Activated CD8-positive, alpha-beta T cell treated with anti-CD3 and anti-CD28 coated beads for 36 hours (primary cell): ENCODE data around the gene VAMP1. TPM values are rescaled to one million over a fixed set of nuclear protein-coding genes. Genes with fewer than 3 reads are reported as not detected.

ENCODE experiments used
- ATAC-seq: fragments of 200-7000 bp; cut with Tn5 transposase; one replicate; pipeline ENCODE4 v1.10.0; 2021; ENCODE audit warnings: mild to moderate bottlenecking, moderate library complexity
- CTCF ChIA-PET: fragments of 350-600 bp; sonication (Branson Sonifier 250); formaldehyde crosslinking; loops from one replicate; lab custom pipeline; 2021; ENCODE audit warnings: antibody characterized with exemption; lab: Charles Lee
- POLR2A ChIA-PET: fragments of 350-600 bp; sonication (Branson Sonifier 250); formaldehyde crosslinking; loops from one replicate; lab custom pipeline; 2021; ENCODE audit warnings: antibody characterized with exemption; lab: Charles Lee
- DNase-seq: peaks from one replicate; pipeline ENCODE4 v3.0.0-alpha.2; 2020
- H3K27ac Mint-ChIP-seq: one replicate; pipeline ENCODE4 v1.8.0; 2021; ENCODE audit warnings: mild to moderate bottlenecking, mixed read lengths
- H3K27me3 Mint-ChIP-seq: one replicate; pipeline ENCODE4 v1.8.0; 2021; ENCODE audit warnings: mixed read lengths
- H3K36me3 Mint-ChIP-seq: one replicate; pipeline ENCODE4 v1.8.0; 2021; ENCODE audit warnings: low read depth, mixed read lengths
- H3K4me1 Mint-ChIP-seq: one replicate; pipeline ENCODE4 v1.8.0; 2021; ENCODE audit warnings: low read depth, mixed read lengths
- H3K4me3 Mint-ChIP-seq: one replicate; pipeline ENCODE4 v1.8.0; 2021; ENCODE audit warnings: mild to moderate bottlenecking, moderate library complexity, mixed read lengths
- H3K9me3 Mint-ChIP-seq: one replicate; pipeline ENCODE4 v1.8.0; 2021; ENCODE audit warnings: mixed read lengths
- intact Hi-C: fragments of 100-400 bp; cut with micrococcal nuclease; formaldehyde crosslinking; loops from one replicate; pipeline ENCODE4 v1.10.0; 2022
- total RNA-seq, 2 experiments: library from RNA; stranded (reverse); gene quantifications; one replicate each; pipeline ENCODE4 v1.2.3, GENCODE V29; 2021
- TF ChIP-seq, protein P1 (sequence below): fragments of 200-600 bp; IDR thresholded peaks from one replicate; pipeline ENCODE4 v1.8.0; 2022; ENCODE audit warnings: antibody characterized with exemption, mild to moderate bottlenecking

Gene VAMP1
- total RNA-seq, 2 experiments from 2014 or later = 50.0 to 51.2 TPM

DNA sequence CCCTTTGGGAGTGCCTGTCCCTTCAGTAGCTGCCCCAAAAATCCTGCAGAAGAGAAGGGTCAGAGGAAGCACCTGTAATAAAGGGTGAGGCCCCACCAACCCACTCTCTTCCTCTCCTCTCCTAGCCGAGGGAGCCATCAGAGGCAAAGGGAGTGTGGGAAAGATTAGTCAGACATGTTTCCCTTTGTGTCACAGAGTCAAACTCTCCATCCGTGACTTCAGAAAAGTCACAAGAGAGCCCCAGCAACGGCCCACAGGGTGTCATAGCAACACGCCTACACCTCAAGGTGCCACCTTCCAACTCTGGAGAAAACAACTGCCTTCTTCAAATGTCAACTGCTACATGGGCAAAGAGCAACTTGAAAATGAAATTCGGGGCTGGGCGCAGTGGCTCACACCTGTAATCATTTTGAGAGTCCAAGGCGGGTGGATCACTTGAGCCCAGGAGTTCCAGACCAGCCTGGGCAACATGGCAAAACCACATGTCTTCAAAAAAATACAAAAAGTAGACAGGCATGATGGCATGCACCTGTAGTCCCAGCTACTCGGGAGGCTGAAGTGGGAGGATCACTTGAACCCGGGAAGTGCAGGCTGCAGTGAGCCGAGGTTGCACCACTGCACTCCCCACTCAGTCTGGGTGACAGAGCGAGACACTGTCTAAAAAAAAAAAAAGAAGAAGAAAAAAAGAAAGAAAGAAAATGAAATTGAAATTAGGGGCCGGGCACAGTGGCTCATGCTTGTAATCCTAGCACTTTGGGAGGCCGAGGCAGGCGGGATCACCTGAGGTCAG lies 43.4 kb downstream of the VAMP1 start:
- POLR2A ChIA-PET = interaction anchor here (0.9 to 8.0 kb wide), 14 partner anchors 9 to 517 kb away, joined by 3 to 104 read pairs (median 10); partner anchors contain the start of genes C12orf57, CD27, GAPDH and MRPL51
- DNase-seq (peak; percentile 99), ATAC-seq (peak; percentile 70)
- H3K4me1 Mint-ChIP-seq = peaks cover 70% of the 10 kb centered on the region
- no peaks in the 10 kb centered on the region for H3K27me3 Mint-ChIP-seq
- no peaks in the 10 kb centered on the region for H3K9me3 Mint-ChIP-seq
- peak overlapping the region; percentile 76 for H3K4me3 Mint-ChIP-seq
- CTCF ChIA-PET = interaction anchor here (1.2 to 8.2 kb wide), 10 partner anchors 17 to 127 kb away, joined by 3 to 145 read pairs (median 10); partner anchors contain the start of genes CD27 and TAPBPL
- intact Hi-C loops = loop anchor here (2.0 to 10.0 kb wide), 4 partner anchors 36 to 110 kb away; partner anchors contain the start of gene MRPL51
- no peaks in the 10 kb centered on the region for H3K36me3 Mint-ChIP-seq
- H3K27ac Mint-ChIP-seq = peak overlapping the region; percentile 92
- TF ChIP-seq, protein P1, sequence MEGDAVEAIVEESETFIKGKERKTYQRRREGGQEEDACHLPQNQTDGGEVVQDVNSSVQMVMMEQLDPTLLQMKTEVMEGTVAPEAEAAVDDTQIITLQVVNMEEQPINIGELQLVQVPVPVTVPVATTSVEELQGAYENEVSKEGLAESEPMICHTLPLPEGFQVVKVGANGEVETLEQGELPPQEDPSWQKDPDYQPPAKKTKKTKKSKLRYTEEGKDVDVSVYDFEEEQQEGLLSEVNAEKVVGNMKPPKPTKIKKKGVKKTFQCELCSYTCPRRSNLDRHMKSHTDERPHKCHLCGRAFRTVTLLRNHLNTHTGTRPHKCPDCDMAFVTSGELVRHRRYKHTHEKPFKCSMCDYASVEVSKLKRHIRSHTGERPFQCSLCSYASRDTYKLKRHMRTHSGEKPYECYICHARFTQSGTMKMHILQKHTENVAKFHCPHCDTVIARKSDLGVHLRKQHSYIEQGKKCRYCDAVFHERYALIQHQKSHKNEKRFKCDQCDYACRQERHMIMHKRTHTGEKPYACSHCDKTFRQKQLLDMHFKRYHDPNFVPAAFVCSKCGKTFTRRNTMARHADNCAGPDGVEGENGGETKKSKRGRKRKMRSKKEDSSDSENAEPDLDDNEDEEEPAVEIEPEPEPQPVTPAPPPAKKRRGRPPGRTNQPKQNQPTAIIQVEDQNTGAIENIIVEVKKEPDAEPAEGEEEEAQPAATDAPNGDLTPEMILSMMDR = no peak

GRCh38 chr12:6425590-6426531 lies 44.6 kb downstream of the VAMP1 start:
- ChIA-PET CTCF (interaction anchor here (0.6 to 8.2 kb wide), 15 partner anchors 9 to 298 kb away, joined by 3 to 145 read pairs (median 8); partner anchors contain the start of genes CD27, COPS7A, TAPBPL and VAMP1), POLR2A (interaction anchor here (1.0 to 8.0 kb wide), 15 partner anchors 10 to 142 kb away, joined by 3 to 104 read pairs (median 7); partner anchors contain the start of genes CD27, GAPDH, MRPL51 and NOP2)
- intact Hi-C loops = loop anchor here (2.0 to 10.0 kb wide), 4 partner anchors 37 to 111 kb away; partner anchors contain the start of gene MRPL51
- ATAC-seq (peak; percentile 3), DNase-seq (peak; percentile 71)
- Mint-ChIP-seq H3K4me3 (peak overlapping the region; percentile 76), H3K27ac (peak overlapping the region; percentile 92), H3K27me3 (no peaks in the 10 kb centered on the region), H3K4me1 (peaks cover 62% of the 10 kb centered on the region), H3K36me3 (no peaks in the 10 kb centered on the region), H3K9me3 (no peaks in the 10 kb centered on the region)
- TF ChIP-seq, protein P1 = no peak

- DNase-seq = no peak
- H3K4me3 Mint-ChIP-seq = peak overlapping the region; percentile 37
- CTCF ChIA-PET = interaction anchor here (0.8 to 8.2 kb wide), 15 partner anchors 10 to 299 kb away, joined by 3 to 145 read pairs (median 12); partner anchors contain the start of genes CD27, COPS7A, MRPL51 and TAPBPL
- H3K27ac Mint-ChIP-seq = peak overlapping the region; percentile 85
- H3K4me1 Mint-ChIP-seq = peaks cover 52% of the 10 kb centered on the region
- no peak for ATAC-seq
- TF ChIP-seq, protein P1 = no peak
- H3K36me3 Mint-ChIP-seq = no peaks in the 10 kb centered on the region
- H3K9me3 Mint-ChIP-seq = no peaks in the 10 kb centered on the region
- intact Hi-C loops = loop anchor here (5.0 to 10.0 kb wide), 2 partner anchors 90 to 112 kb away; no protein-coding TSS in a partner anchor
- H3K27me3 Mint-ChIP-seq = no peaks in the 10 kb centered on the region
- POLR2A ChIA-PET = interaction anchor here (0.6 to 8.0 kb wide), 11 partner anchors 19 to 132 kb away, joined by 3 to 104 read pairs (median 28); partner anchors contain the start of genes CD27, GAPDH, MRPL51 and TAPBPL
These were observed 45.6 kb downstream of the VAMP1 start for GRCh38 chr12:6424866-6425265.

DNA sequence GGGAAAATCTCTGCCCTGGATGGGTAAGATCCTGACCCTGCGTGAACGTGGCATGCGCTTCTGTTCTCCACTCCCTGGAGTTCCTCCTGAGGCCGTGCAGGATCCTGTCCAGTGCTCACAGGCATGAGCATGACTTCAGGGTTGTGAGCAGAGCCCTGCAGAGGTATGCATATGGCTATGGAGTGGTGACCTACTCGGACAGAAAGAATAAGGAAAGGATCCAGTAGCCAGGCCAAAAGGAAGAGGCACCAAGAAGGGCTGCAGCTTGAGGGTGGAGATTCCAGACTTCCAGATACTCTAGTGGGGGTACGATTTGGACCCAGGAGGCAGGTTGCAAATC lies 46.5 kb downstream of the VAMP1 start:
- H3K36me3 Mint-ChIP-seq = no peaks in the 10 kb centered on the region
- H3K27me3 Mint-ChIP-seq = no peaks in the 10 kb centered on the region
- TF ChIP-seq, protein P1 = no peak
- peak overlapping the region; percentile 50 for H3K4me3 Mint-ChIP-seq
- ChIA-PET CTCF (interaction anchor here (0.6 to 8.2 kb wide), 29 partner anchors 10 to 300 kb away, joined by 3 to 145 read pairs (median 5); partner anchors contain the start of genes CD27, COPS7A, MRPL51 and TAPBPL), POLR2A (interaction anchor here (0.6 to 8.0 kb wide), 12 partner anchors 8 to 113 kb away, joined by 3 to 104 read pairs (median 10); partner anchors contain the start of genes CD27, GAPDH, MRPL51 and TAPBPL)
- peaks cover 48% of the 10 kb centered on the region for H3K4me1 Mint-ChIP-seq
- DNase-seq = no peak
- intact Hi-C loops = loop anchor here (10.0 kb wide), 1 partner anchor 89 kb away; no protein-coding TSS in a partner anchor
- H3K27ac Mint-ChIP-seq = peak overlapping the region; percentile 93
- H3K9me3 Mint-ChIP-seq = no peaks in the 10 kb centered on the region
- ATAC-seq = peak; percentile 1
